Trophoblast cell (in vitro differentiated cells and primary cell): ENCODE data around the gene GRPEL2.

Source experiments
- DNase-seq, 2 donors: peaks; one replicate each; pipeline ENCODE4 v3.0.0-alpha.2; 2016
- H2AFZ ChIP-seq: 2 replicates; pipeline ENCODE4 v1.6.1; 2013; ENCODE audit warnings: low read length, moderate library complexity, mild to moderate bottlenecking; ENCODE audit not compliant: insufficient read depth, poor library complexity
- H2AK5ac ChIP-seq: 2 replicates; pipeline ENCODE4 v1.6.1; 2013; ENCODE audit warnings: mild to moderate bottlenecking, low read length
- H2BK120ac ChIP-seq: 2 replicates; pipeline ENCODE4 v1.6.1; 2013; ENCODE audit warnings: low read length, mild to moderate bottlenecking, moderate library complexity; ENCODE audit not compliant: insufficient read depth, poor library complexity
- H2BK12ac ChIP-seq: 2 replicates; pipeline ENCODE4 v1.6.1; 2013; ENCODE audit warnings: mild to moderate bottlenecking, low read length, moderate library complexity
- H2BK5ac ChIP-seq: 2 replicates; pipeline ENCODE4 v1.6.1; 2013; ENCODE audit warnings: low read length, low read depth, moderate library complexity, mild to moderate bottlenecking; ENCODE audit not compliant: poor library complexity
- H3K14ac ChIP-seq: 2 replicates; pipeline ENCODE4 v1.6.1; 2013; ENCODE audit warnings: mild to moderate bottlenecking, low read length
- H3K18ac ChIP-seq: 2 replicates; pipeline ENCODE4 v1.6.1; 2013; ENCODE audit warnings: mild to moderate bottlenecking, low read length
- H3K23ac ChIP-seq: 2 replicates; pipeline ENCODE4 v1.6.1; 2013; ENCODE audit warnings: low read length
- H3K27ac ChIP-seq: 2 replicates; pipeline ENCODE4 v1.5.1; 2013; ENCODE audit warnings: low read depth, mild to moderate bottlenecking, inconsistent platforms, low read length, moderate library complexity
- H3K27me3 ChIP-seq: 2 replicates; pipeline ENCODE4 v1.6.1; 2013; ENCODE audit warnings: inconsistent platforms, mild to moderate bottlenecking, low read length, moderate library complexity; ENCODE audit not compliant: insufficient read depth
- H3K36me3 ChIP-seq, 2 experiments: 1 replicate in 1 of 2; 2 replicates in 1 of 2; pipeline ENCODE4 v1.6.1; 2013; ENCODE audit warnings: low read length in 2 of 2, mild to moderate bottlenecking in 2 of 2, moderate library complexity in 1 of 2; ENCODE audit not compliant: insufficient read depth in 2 of 2, control insufficient read depth in 1 of 2
- H3K4ac ChIP-seq: 2 replicates; pipeline ENCODE4 v1.6.1; 2013; ENCODE audit warnings: low read depth, mild to moderate bottlenecking, low read length, moderate library complexity
- H3K4me1 ChIP-seq, 2 experiments: 1 replicate in 1 of 2; 2 replicates in 1 of 2; pipeline ENCODE4 v1.6.1; 2013; ENCODE audit warnings: low read length in 2 of 2, mild to moderate bottlenecking in 2 of 2, moderate library complexity in 1 of 2; ENCODE audit not compliant: insufficient read depth in 2 of 2, control insufficient read depth in 1 of 2
- H3K4me2 ChIP-seq: 2 replicates; pipeline ENCODE4 v1.6.1; 2013; ENCODE audit warnings: inconsistent platforms, mild to moderate bottlenecking, low read length, moderate library complexity
- H3K4me3 ChIP-seq: 2 replicates; pipeline ENCODE4 v1.5.1; 2013; ENCODE audit warnings: mild to moderate bottlenecking, low read depth, low read length, inconsistent platforms
- H3K79me1 ChIP-seq: one replicate; pipeline ENCODE4 v1.6.1; 2013; ENCODE audit warnings: low read length
- H3K79me2 ChIP-seq: 2 replicates; pipeline ENCODE4 v1.6.1; 2013; ENCODE audit warnings: low read length, mild to moderate bottlenecking; ENCODE audit not compliant: control insufficient read depth, insufficient read depth, poor library complexity
- H3K9ac ChIP-seq: 2 replicates; pipeline ENCODE4 v1.6.1; 2013; ENCODE audit warnings: mild to moderate bottlenecking, low read length
- H3K9me3 ChIP-seq: 2 replicates; pipeline ENCODE4 v1.6.1; 2013; ENCODE audit warnings: low read depth, mild to moderate bottlenecking, control low read depth, inconsistent platforms, low read length; ENCODE audit not compliant: insufficient read depth
- H4K12ac ChIP-seq: 2 replicates; pipeline ENCODE4 v1.6.1; 2013; ENCODE audit warnings: low read depth, mild to moderate bottlenecking, low read length, moderate library complexity
- H4K8ac ChIP-seq: 2 replicates; pipeline ENCODE4 v1.6.1; 2013; ENCODE audit warnings: low read depth, mild to moderate bottlenecking, low read length, moderate library complexity
- H4K91ac ChIP-seq: one replicate; pipeline ENCODE4 v1.6.1; 2013; ENCODE audit warnings: low read depth, mild to moderate bottlenecking, low read length, moderate library complexity
- WGBS: extraction: QIAGEN DNeasy Blood & Tissue Kit; methylation state at CpG from one replicate; pipeline ENCODE4 v1.1.7; 2013; ENCODE audit warnings: missing lambda C conversion rate; ENCODE audit not compliant: insufficient read length, insufficient coverage; ENCODE audit errors: extremely low coverage; 5-methylcytosine and 5-hydroxymethylcytosine counted together

GRPEL2 gene

GRCh38 chr5:149349382-149349781 is 4.1 kb downstream of the GRPEL2 start:
- Histone ChIP-seq H3K27me3 (no peaks in the 10 kb centered on the region), H3K79me1 (peaks cover 8% of the 10 kb centered on the region), H3K79me2 (peaks cover 5% of the 10 kb centered on the region), H3K18ac (no peak overlapping the region), H4K91ac (no peak overlapping the region), H3K14ac (no peak overlapping the region), H4K12ac (no peak overlapping the region), H3K4me1 (peaks cover 2 to 5% of the 10 kb centered on the region in 2 experiments), H3K4ac (no peak overlapping the region), H3K36me3 (peaks cover 12 to 29% of the 10 kb centered on the region in 2 experiments), H3K9me3 (no peaks in the 10 kb centered on the region), H4K8ac (no peak overlapping the region), H3K23ac (no peak overlapping the region), H2BK5ac (no peak overlapping the region), H2AFZ (no peak overlapping the region), H2BK120ac (no peak overlapping the region), H3K4me2 (no peak overlapping the region), H3K27ac (no peak overlapping the region), H3K9ac (no peak overlapping the region), H2AK5ac (no peak overlapping the region), H3K4me3 (no peak overlapping the region), H2BK12ac (no peak overlapping the region)
- no peak for DNase-seq
- WGBS = no CpG with 5 or more reads among the region's 4 CpGs

- H3K4me2 ChIP-seq = no peak overlapping the region
- no peaks in the 10 kb centered on the region for H3K79me2 ChIP-seq
- no peak overlapping the region for H2BK5ac ChIP-seq
- no peak overlapping the region for H3K23ac ChIP-seq
- no peak overlapping the region for H3K27ac ChIP-seq
- peaks cover 14 to 36% of the 10 kb centered on the region in 2 experiments for H3K36me3 ChIP-seq
- H4K91ac ChIP-seq = no peak overlapping the region
- no peak for DNase-seq
- H2AFZ ChIP-seq = no peak overlapping the region
- WGBS = no CpG with 5 or more reads among the region's 4 CpGs
- H2BK12ac ChIP-seq = no peak overlapping the region
- H3K4me1 ChIP-seq = peaks cover 0 to 2% of the 10 kb centered on the region in 2 experiments
- H4K8ac ChIP-seq = no peak overlapping the region
- H3K79me1 ChIP-seq = no peaks in the 10 kb centered on the region
- no peaks in the 10 kb centered on the region for H3K9me3 ChIP-seq
- no peak overlapping the region for H3K14ac ChIP-seq
- H3K27me3 ChIP-seq = no peaks in the 10 kb centered on the region
- H2AK5ac ChIP-seq = no peak overlapping the region
- H3K18ac ChIP-seq = no peak overlapping the region
- H3K9ac ChIP-seq = no peak overlapping the region
- H4K12ac ChIP-seq = no peak overlapping the region
- no peak overlapping the region for H2BK120ac ChIP-seq
- no peak overlapping the region for H3K4ac ChIP-seq
- H3K4me3 ChIP-seq = no peak overlapping the region
Observed at GRCh38 chr5:149352169-149352568, 6.9 kb downstream of the GRPEL2 start.

- Histone ChIP-seq H2BK12ac (no peak overlapping the region), H2BK5ac (no peak overlapping the region), H3K4ac (no peak overlapping the region), H2BK120ac (no peak overlapping the region), H3K79me1 (peaks cover 2% of the 10 kb centered on the region), H2AK5ac (no peak overlapping the region), H3K9me3 (peaks cover 3% of the 10 kb centered on the region), H3K14ac (no peak overlapping the region), H3K4me3 (no peak overlapping the region), H4K12ac (no peak overlapping the region), H3K27me3 (no peaks in the 10 kb centered on the region), H3K23ac (no peak overlapping the region), H3K4me1 (peaks cover 6% of the 10 kb centered on the region in 2 experiments), H3K27ac (no peak overlapping the region), H3K36me3 (peaks cover 12 to 29% of the 10 kb centered on the region in 2 experiments), H3K9ac (no peak overlapping the region), H4K91ac (no peak overlapping the region), H3K4me2 (no peak overlapping the region), H3K18ac (no peak overlapping the region), H3K79me2 (peaks cover 5% of the 10 kb centered on the region), H4K8ac (no peak overlapping the region), H2AFZ (no peak overlapping the region)
- WGBS = no CpG with 5 or more reads among the region's 2 CpGs
- DNase-seq = no peak
Observed at GRCh38 chr5:149353911-149354310, 8.6 kb downstream of the GRPEL2 start.

DNA sequence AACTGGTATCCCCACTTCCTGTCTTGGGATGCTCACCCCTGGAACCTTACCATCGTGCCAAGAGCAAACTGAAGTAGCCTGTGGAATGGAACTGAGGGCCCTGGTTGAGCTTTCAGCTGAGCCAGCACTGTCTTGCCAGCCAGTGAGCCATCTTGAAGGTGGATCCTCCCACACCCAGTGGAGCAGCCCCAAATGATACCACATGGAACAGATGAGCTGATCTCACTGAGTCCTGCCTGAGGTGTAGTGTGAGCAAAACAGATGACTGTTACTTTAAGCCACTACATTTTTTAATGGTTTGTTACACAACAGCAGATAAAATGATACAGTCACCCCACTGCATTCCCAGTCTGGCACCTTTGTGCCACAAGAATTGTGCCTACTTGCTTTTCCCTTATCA is 10.4 kb downstream of the GRPEL2 start:
- H3K9me3 ChIP-seq = peaks cover 3% of the 10 kb centered on the region
- H2AK5ac ChIP-seq = no peak overlapping the region
- H4K12ac ChIP-seq = no peak overlapping the region
- no peak overlapping the region for H3K18ac ChIP-seq
- DNase-seq = no peak
- H2BK12ac ChIP-seq = no peak overlapping the region
- H3K36me3 ChIP-seq = peaks cover 8 to 17% of the 10 kb centered on the region in 2 experiments
- H3K27ac ChIP-seq = no peak overlapping the region
- no peak overlapping the region for H3K4ac ChIP-seq
- no peak overlapping the region for H2BK5ac ChIP-seq
- no peak overlapping the region for H3K23ac ChIP-seq
- H4K91ac ChIP-seq = no peak overlapping the region
- WGBS = no CpG with 5 or more reads among the region's 1 CpG
- H2BK120ac ChIP-seq = no peak overlapping the region
- H3K4me3 ChIP-seq = no peak overlapping the region
- H2AFZ ChIP-seq = no peak overlapping the region
- H3K79me2 ChIP-seq = peaks cover 5% of the 10 kb centered on the region
- no peak overlapping the region for H3K14ac ChIP-seq
- no peak overlapping the region for H4K8ac ChIP-seq
- no peak overlapping the region for H3K9ac ChIP-seq
- no peaks in the 10 kb centered on the region for H3K27me3 ChIP-seq
- peaks cover 6% of the 10 kb centered on the region in 2 experiments for H3K4me1 ChIP-seq
- no peak overlapping the region for H3K4me2 ChIP-seq
- H3K79me1 ChIP-seq = peaks cover 2% of the 10 kb centered on the region
